Glomerular visceral epithelial cell (primary cell): ENCODE data around the gene CAMKMT.
A peak's percentile ranks its signal among the peaks of the same experiment; 100 is the strongest.
"Not testable (repeated sequence)": the region's sequence is repeated elsewhere in the genome, so short reads cannot be mapped to it uniquely, and the experiment has no call there.

Experiments
- DNase-seq: peaks from one replicate; pipeline ENCODE4 v3.0.0-alpha.2; 2016; ENCODE audit errors: extremely low spot score

CAMKMT gene

GRCh38 chr2:44360749-44361329 is 908 bp upstream of the CAMKMT start:
- no peak for DNase-seq

- peak; percentile 34 for DNase-seq
These were observed 664 bp downstream of the CAMKMT start for GRCh38 chr2:44362207-44363015.

- no peak for DNase-seq
These were observed 2.9 kb downstream of the CAMKMT start for GRCh38 chr2:44364604-44365003.

GRCh38 chr2:44367591-44367990 is 5.8 kb downstream of the CAMKMT start:
- no peak for DNase-seq

GRCh38 chr2:44369392-44369791 is 7.6 kb downstream of the CAMKMT start:
- DNase-seq = no peak

- no peak for DNase-seq
These were observed 9.7 kb downstream of the CAMKMT start for GRCh38 chr2:44371445-44371844.

- no peak for DNase-seq
These were observed 10.5 kb downstream of the CAMKMT start for GRCh38 chr2:44372246-44372645.

- no peak for DNase-seq
These were observed 15.7 kb downstream of the CAMKMT start for GRCh38 chr2:44377486-44377885.

GRCh38 chr2:44385226-44385625 is 23.5 kb downstream of the CAMKMT start:
- DNase-seq = not testable (repeated sequence)

GRCh38 chr2:44388877-44389276 is 27.1 kb downstream of the CAMKMT start:
- no peak for DNase-seq

- DNase-seq = no peak
These were observed 28.1 kb downstream of the CAMKMT start for GRCh38 chr2:44389895-44390294.

GRCh38 chr2:44392338-44392943 is 30.7 kb downstream of the CAMKMT start:
- peak; percentile 27 for DNase-seq

GRCh38 chr2:44397447-44398175 is 35.9 kb downstream of the CAMKMT start:
- no peak for DNase-seq

- DNase-seq = no peak
These were observed 36.6 kb downstream of the CAMKMT start for GRCh38 chr2:44398243-44398897.

GRCh38 chr2:44420725-44421124 is 59.0 kb downstream of the CAMKMT start:
- DNase-seq = no peak

- no peak for DNase-seq
These were observed 62.5 kb downstream of the CAMKMT start for GRCh38 chr2:44424211-44424610.

GRCh38 chr2:44429034-44429433 is 67.3 kb downstream of the CAMKMT start:
- no peak for DNase-seq

- DNase-seq = no peak
These were observed 68.6 kb downstream of the CAMKMT start for GRCh38 chr2:44430342-44430741.

- DNase-seq = no peak
These were observed 72.1 kb downstream of the CAMKMT start for GRCh38 chr2:44433895-44434294.

GRCh38 chr2:44441200-44441599 is 79.5 kb downstream of the CAMKMT start:
- DNase-seq = no peak

- no peak for DNase-seq
These were observed 80.3 kb downstream of the CAMKMT start for GRCh38 chr2:44442019-44442418.

- no peak for DNase-seq
These were observed 81.8 kb downstream of the CAMKMT start for GRCh38 chr2:44443517-44443916.
